DOHH2 (cell line): ENCODE data around the gene QRICH2.
"Not testable (repeated sequence)": the region's sequence is repeated elsewhere in the genome, so short reads cannot be mapped to it uniquely, and the experiment has no call there.

ENCODE experiments used
- EZH2phosphoT487 ChIP-seq: fragments of 200-600 bp; sonication (generic); IDR thresholded peaks from 2 replicates; pipeline ENCODE4 v1.6.1; 2017; ENCODE audit warnings: borderline replicate concordance, mild to moderate bottlenecking, antibody characterized with exemption, low read length, moderate library complexity, mixed read lengths
- TF ChIP-seq, protein P1 (sequence below): fragments of 200-600 bp; sonication (generic); IDR thresholded peaks from one replicate; pipeline ENCODE4 v1.5.1; 2014; ENCODE audit warnings: antibody characterized with exemption, mild to moderate bottlenecking, low read depth, low read length; ENCODE audit not compliant: poor library complexity, severe bottlenecking

DNA sequence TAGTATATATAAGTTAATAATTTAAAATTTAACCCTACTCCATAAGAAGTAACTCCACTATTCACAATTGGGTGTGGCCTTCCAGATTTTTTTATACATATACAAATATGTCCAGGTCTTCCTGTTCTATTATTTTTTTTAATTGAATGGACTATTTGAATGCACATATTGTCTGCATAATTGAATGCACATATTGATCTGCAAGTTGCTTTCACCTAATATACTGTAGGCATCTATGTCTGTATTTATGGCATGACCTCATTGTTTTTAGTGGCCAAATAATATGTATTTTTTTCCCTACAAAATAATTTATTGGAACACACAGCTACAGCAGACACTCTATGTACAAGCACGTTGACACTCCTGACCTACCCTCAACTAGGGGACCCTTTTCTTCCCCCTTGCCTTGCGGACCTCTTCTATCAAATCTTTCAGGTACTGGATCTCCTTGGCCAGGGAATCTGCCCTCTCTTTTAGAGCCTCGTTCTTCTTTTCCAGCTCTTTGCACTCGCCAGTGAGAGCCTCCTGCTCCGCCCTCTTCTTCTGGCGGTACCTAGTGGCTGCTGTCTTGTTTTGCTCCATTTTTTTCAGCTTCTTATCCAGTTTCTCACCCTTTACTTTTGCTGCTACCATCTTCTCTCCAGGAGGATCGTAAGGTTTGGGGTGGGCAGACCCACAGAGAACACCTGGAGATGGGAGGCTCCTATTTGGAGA, 82.5 kb downstream of the QRICH2 start:
- TF ChIP-seq, protein P1, sequence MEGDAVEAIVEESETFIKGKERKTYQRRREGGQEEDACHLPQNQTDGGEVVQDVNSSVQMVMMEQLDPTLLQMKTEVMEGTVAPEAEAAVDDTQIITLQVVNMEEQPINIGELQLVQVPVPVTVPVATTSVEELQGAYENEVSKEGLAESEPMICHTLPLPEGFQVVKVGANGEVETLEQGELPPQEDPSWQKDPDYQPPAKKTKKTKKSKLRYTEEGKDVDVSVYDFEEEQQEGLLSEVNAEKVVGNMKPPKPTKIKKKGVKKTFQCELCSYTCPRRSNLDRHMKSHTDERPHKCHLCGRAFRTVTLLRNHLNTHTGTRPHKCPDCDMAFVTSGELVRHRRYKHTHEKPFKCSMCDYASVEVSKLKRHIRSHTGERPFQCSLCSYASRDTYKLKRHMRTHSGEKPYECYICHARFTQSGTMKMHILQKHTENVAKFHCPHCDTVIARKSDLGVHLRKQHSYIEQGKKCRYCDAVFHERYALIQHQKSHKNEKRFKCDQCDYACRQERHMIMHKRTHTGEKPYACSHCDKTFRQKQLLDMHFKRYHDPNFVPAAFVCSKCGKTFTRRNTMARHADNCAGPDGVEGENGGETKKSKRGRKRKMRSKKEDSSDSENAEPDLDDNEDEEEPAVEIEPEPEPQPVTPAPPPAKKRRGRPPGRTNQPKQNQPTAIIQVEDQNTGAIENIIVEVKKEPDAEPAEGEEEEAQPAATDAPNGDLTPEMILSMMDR = not testable (repeated sequence)
- not testable (repeated sequence) for TF ChIP-seq EZH2phosphoT487
